OCI-LY7 (cell line): ENCODE results near the gene SPINK13. TPM values are rescaled to one million over a fixed set of nuclear protein-coding genes. Genes with fewer than 3 reads are reported as not detected.

Experiments
- BruUV-seq: library from RNA; stranded (reverse); fragments of 400-500 nt; replicated peaks from 2 replicates; lab custom pipeline; 2021; lab: Mats Ljungman, UMichigan
- CTCF ChIA-PET: fragments of 300-600 bp; sonication (Branson Sonifier 250); formaldehyde crosslinking; loops from one replicate; lab custom pipeline; 2022; ENCODE audit warnings: antibody characterized with exemption; ENCODE audit not compliant: unreplicated experiment; lab: Charles Lee
- POLR2A ChIA-PET: fragments of 300-600 bp; sonication (Branson Sonifier 250); formaldehyde crosslinking; loops from one replicate; lab custom pipeline; 2022; ENCODE audit warnings: antibody characterized with exemption; lab: Charles Lee
- DNase-seq: peaks from one replicate; pipeline ENCODE4 v3.0.0-alpha.2; 2015; ENCODE audit warnings: low spot score
- H2AFZ ChIP-seq: fragments of 200-600 bp; sonication (generic), shearing (Covaris generic); 2 replicates; pipeline ENCODE4 v1.6.1; 2014; ENCODE audit warnings: mild to moderate bottlenecking, antibody characterized with exemption, low read length, moderate library complexity
- H3K27ac ChIP-seq: fragments of 200-600 bp; sonication (generic); 2 replicates; pipeline ENCODE4 v1.5.1; 2014; ENCODE audit warnings: mixed run types, low read depth, mild to moderate bottlenecking, moderate library complexity, low read length, inconsistent platforms; ENCODE audit not compliant: poor library complexity, severe bottlenecking
- H3K36me3 ChIP-seq: fragments of 200-600 bp; sonication (generic); 2 replicates; pipeline ENCODE4 v1.6.1; 2014; ENCODE audit warnings: mild to moderate bottlenecking, antibody characterized with exemption, low read length, moderate library complexity, mixed read lengths; ENCODE audit not compliant: insufficient read depth
- H3K4me1 ChIP-seq: fragments of 200-600 bp; sonication (generic); 2 replicates; pipeline ENCODE4 v1.5.1; 2014; ENCODE audit warnings: mild to moderate bottlenecking, low read length; ENCODE audit not compliant: insufficient read depth, poor library complexity, severe bottlenecking
- H3K4me2 ChIP-seq: fragments of 200-600 bp; sonication (generic); 2 replicates; pipeline ENCODE4 v1.6.1; 2014; ENCODE audit warnings: mild to moderate bottlenecking, low read length
- H3K4me3 ChIP-seq: fragments of 200-600 bp; sonication (generic); 2 replicates; pipeline ENCODE4 v1.5.1; 2014; ENCODE audit warnings: mild to moderate bottlenecking, low read depth, low read length; ENCODE audit not compliant: poor library complexity, severe bottlenecking
- H3K79me2 ChIP-seq: fragments of 200-600 bp; sonication (generic); 2 replicates; pipeline ENCODE4 v1.6.1; 2016; ENCODE audit warnings: low read depth, mild to moderate bottlenecking, low read length, moderate library complexity, mixed read lengths; ENCODE audit not compliant: insufficient read depth
- H3K9me2 ChIP-seq: fragments of 200-600 bp; sonication (generic); 2 replicates; pipeline ENCODE4 v1.6.1; 2016; ENCODE audit warnings: mild to moderate bottlenecking, low read length, mixed read lengths; ENCODE audit not compliant: insufficient read depth
- H3K9me3 ChIP-seq: fragments of 200-600 bp; sonication (generic); 2 replicates; pipeline ENCODE4 v1.6.1; 2014; ENCODE audit warnings: mild to moderate bottlenecking, mixed run types, low read length, mixed read lengths
- H4K20me1 ChIP-seq: fragments of 200-600 bp; sonication (generic); 2 replicates; pipeline ENCODE4 v1.6.1; 2014; ENCODE audit warnings: mild to moderate bottlenecking, antibody characterized with exemption, low read length, moderate library complexity, mixed read lengths; ENCODE audit not compliant: insufficient read depth
- EZH2phosphoT487 ChIP-seq: fragments of 200-600 bp; sonication (generic); IDR thresholded peaks from 2 replicates; pipeline ENCODE4 v1.6.1; 2018; ENCODE audit warnings: low read depth, borderline replicate concordance, mild to moderate bottlenecking, mixed run types, antibody characterized with exemption, low read length, moderate library complexity, mixed read lengths
- intact Hi-C: fragments of 100-400 bp; cut with micrococcal nuclease; formaldehyde crosslinking; loops from one replicate; pipeline ENCODE4 v1.10.0; 2022; ENCODE audit not compliant: unreplicated experiment
- small RNA-seq: library from RNA; depleted of rRNA; stranded (forward); fragments of <200 nt; gene quantifications from one replicate; pipeline ENCODE3, GENCODE V24; 2014
- total RNA-seq, 2 experiments: library from RNA; depleted of rRNA in 1 of 2; stranded (reverse); fragments of >200 nt in 1 of 2; shearing (Covaris generic) in 1 of 2; gene quantifications; 2 replicates each; pipeline ENCODE4 v1.2.3, GENCODE V29; 2014 to 2022
- TF ChIP-seq, protein P1 (sequence below): fragments of 200-600 bp; sonication (generic); conservative IDR thresholded peaks from 2 replicates; pipeline ENCODE4 v1.5.1; 2014; ENCODE audit warnings: mild to moderate bottlenecking, antibody characterized with exemption, low read length, moderate library complexity, mixed read lengths

SPINK13 gene
- total RNA-seq, 2 experiments from 2014 or later = not detected

DNA sequence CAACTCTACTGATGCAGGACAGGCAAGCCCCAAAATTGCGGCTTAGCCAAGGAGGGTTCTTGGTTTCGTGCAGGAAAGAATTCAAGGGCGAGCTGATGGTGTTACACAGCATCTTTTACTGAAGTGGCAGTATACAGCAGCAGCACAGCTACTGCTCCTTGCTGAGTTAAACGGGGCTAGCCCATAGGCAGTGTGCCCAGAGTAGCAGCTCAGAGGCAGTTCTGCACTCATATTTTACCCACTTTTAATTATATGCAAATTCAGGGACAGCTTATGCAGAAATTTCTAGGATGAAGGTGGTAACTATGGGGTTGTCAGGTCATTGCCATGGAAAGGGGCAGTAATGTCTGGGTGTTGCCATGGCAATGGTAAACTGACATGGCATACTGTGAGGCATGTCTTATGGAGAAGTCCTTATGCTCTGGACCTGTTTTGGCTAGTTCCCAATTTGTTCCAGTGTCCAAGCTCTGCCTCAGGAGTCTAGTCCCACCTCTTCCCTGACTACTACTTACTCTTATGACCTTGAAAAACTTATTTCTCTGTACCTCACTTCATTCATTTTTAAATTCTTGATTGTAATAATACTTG is 64.8 kb downstream of the SPINK13 start:
- POLR2A ChIA-PET = no interaction called here
- Histone ChIP-seq H3K9me3 (no peaks in the 10 kb centered on the region), H3K4me2 (no peak overlapping the region), H3K4me3 (no peak overlapping the region), H4K20me1 (no peaks in the 10 kb centered on the region), H2AFZ (no peak overlapping the region), H3K36me3 (no peaks in the 10 kb centered on the region), H3K79me2 (no peaks in the 10 kb centered on the region), H3K4me1 (no peaks in the 10 kb centered on the region), H3K27ac (no peak overlapping the region), H3K9me2 (no peaks in the 10 kb centered on the region)
- no TSS peak for BruUV-seq
- CTCF ChIA-PET = no interaction called here
- DNase-seq = no peak
- intact Hi-C loops = no loop called here
- no peak for TF ChIP-seq EZH2phosphoT487
- TF ChIP-seq, protein P1, sequence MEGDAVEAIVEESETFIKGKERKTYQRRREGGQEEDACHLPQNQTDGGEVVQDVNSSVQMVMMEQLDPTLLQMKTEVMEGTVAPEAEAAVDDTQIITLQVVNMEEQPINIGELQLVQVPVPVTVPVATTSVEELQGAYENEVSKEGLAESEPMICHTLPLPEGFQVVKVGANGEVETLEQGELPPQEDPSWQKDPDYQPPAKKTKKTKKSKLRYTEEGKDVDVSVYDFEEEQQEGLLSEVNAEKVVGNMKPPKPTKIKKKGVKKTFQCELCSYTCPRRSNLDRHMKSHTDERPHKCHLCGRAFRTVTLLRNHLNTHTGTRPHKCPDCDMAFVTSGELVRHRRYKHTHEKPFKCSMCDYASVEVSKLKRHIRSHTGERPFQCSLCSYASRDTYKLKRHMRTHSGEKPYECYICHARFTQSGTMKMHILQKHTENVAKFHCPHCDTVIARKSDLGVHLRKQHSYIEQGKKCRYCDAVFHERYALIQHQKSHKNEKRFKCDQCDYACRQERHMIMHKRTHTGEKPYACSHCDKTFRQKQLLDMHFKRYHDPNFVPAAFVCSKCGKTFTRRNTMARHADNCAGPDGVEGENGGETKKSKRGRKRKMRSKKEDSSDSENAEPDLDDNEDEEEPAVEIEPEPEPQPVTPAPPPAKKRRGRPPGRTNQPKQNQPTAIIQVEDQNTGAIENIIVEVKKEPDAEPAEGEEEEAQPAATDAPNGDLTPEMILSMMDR = no peak

DNA sequence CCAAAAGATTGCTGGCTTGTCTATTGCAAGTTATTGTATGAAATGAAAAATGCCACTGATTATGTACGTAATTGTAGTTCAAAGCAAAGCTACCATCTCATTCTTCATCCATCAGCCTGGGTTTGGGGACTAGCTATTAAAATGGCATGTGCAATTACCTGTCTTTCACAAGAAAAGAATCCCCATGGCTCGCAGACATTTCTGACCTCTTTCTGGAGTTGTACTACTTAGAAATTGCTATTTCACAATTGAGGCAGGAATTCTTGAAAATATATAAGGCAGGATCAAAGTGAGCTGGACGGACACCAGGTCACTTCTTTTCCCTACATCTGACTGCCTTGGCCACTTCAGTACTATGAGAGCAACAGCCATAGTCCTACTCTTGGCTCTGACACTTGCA is 66.7 kb downstream of the SPINK13 start, which contains the start of gene SPINK9:
TSS of gene SPINK9 (plus strand) at position 301 of the 400 bp plus-strand sequence. CDS start at position 356, 55 bp downstream.
- TF ChIP-seq, protein P1 = no peak
- no peak for TF ChIP-seq EZH2phosphoT487
- Histone ChIP-seq H3K4me2 (no peak within 1 kb of the TSS), H3K4me3 (no peak within 1 kb of the TSS), H3K27ac (no peak within 1 kb of the TSS), H3K79me2 (no peaks in the 10 kb centered on the region), H3K4me1 (no peaks in the 10 kb centered on the region), H3K9me2 (no peaks in the 10 kb centered on the region), H4K20me1 (no peaks in the 10 kb centered on the region), H3K9me3 (no peaks in the 10 kb centered on the region), H2AFZ (no peak within 1 kb of the TSS), H3K36me3 (no peaks in the 10 kb centered on the region)
- intact Hi-C loops = no loop called here
- no peak for DNase-seq
- CTCF ChIA-PET = no interaction called here
- BruUV-seq = no TSS peak
- POLR2A ChIA-PET = interaction anchor here (0.7 to 0.9 kb wide), 2 partner anchors 97 to 100 kb away, joined by 3 read pairs; no protein-coding TSS in a partner anchor

Small RNA genes lying within 50 kb of the gene (small RNA-seq; reads per million reads assigned to genes)
- not detected for gene HMGN1P16

Other genes with a start within 250 kb of the SPINK13 start
- not detected in 2 replicates for gene SPINK5, start 204.8 kb upstream of the SPINK13 start, total RNA-seq (2014; rRNA removed; shearing (Covaris generic))
- not detected in 2 replicates for gene SPINK5, start 204.8 kb upstream of the SPINK13 start, total RNA-seq (2022)
- gene SPINK14, start 100.2 kb upstream of the SPINK13 start, total RNA-seq (2014; rRNA removed; shearing (Covaris generic)) = not detected in 2 replicates
- not detected in 2 replicates for gene SPINK14, start 100.2 kb upstream of the SPINK13 start, total RNA-seq (2022)
- not detected in 2 replicates for gene SPINK6, start 65.8 kb upstream of the SPINK13 start, total RNA-seq (2014; rRNA removed; shearing (Covaris generic))
- not detected in 2 replicates for gene SPINK6, start 65.8 kb upstream of the SPINK13 start, total RNA-seq (2022)
- gene MARCOL, start 30.3 kb upstream of the SPINK13 start, total RNA-seq (2014; rRNA removed; shearing (Covaris generic)) = not detected in 2 replicates
- gene MARCOL, start 30.3 kb upstream of the SPINK13 start, total RNA-seq (2022) = not detected in 2 replicates
- not detected in 2 replicates for gene SPINK7, start 43.6 kb downstream of the SPINK13 start, total RNA-seq (2014; rRNA removed; shearing (Covaris generic))
- not detected in 2 replicates for gene SPINK7, start 43.6 kb downstream of the SPINK13 start, total RNA-seq (2022)
- gene SPINK9, start 66.8 kb downstream of the SPINK13 start, total RNA-seq (2014; rRNA removed; shearing (Covaris generic)) = not detected in 2 replicates
- gene SPINK9, start 66.8 kb downstream of the SPINK13 start, total RNA-seq (2022) = not detected in 2 replicates
- gene FBXO38, start 115.2 kb downstream of the SPINK13 start, total RNA-seq (2014; rRNA removed; shearing (Covaris generic)) = 29.9 and 37.6 TPM in 2 replicates
- 49.5 and 56.8 TPM in 2 replicates for gene FBXO38, start 115.2 kb downstream of the SPINK13 start, total RNA-seq (2022)